ENCODE measurements around the gene C17orf113. TPM values are rescaled to one million over a fixed set of nuclear protein-coding genes. Genes with fewer than 3 reads are reported as not detected.

The C17orf113 gene
- total and polyA plus RNA-seq, 2 of the 4 experiments (the other 2 are of a cell fraction), result under 0.01 to 0.03 TPM

- no peak for TF ChIP-seq RCOR1 (IDR thresholded peaks at IDR 0.05; ENCODE audit: insufficient replicate concordance, low read length)
These were observed 44.1 kb upstream of the C17orf113 start (continued) for GRCh38 chr17:42094375-42095069.

GRCh38 chr17:42092939-42093338 is 42.5 kb upstream of the C17orf113 start:
- Histone ChIP-seq H2AK9ac (replicated peaks; ENCODE audit: low read depth, low read length, poor library complexity) (no peak overlapping the region), H2AFZ (replicated peaks; ENCODE audit: low read length, poor library complexity) (no peak overlapping the region), H4K91ac (ENCODE audit: insufficient read depth, low read depth, low read length) (no peak overlapping the region), H3K56ac (ENCODE audit: extremely low read depth, insufficient read depth, low read length) (no peak overlapping the region), H2AK5ac (ENCODE audit: low read depth, low read length) (no peak overlapping the region), H2BK120ac (ENCODE audit: low read depth, low read length) (no peak overlapping the region), H2BK20ac (ENCODE audit: low read depth, low read length) (no peak overlapping the region), H3K18ac (ENCODE audit: low read depth, low read length) (no peak overlapping the region), H4K20me1 (ENCODE audit: insufficient read depth, low read length) (no peaks in the 10 kb centered on the region), H3K79me1 (ENCODE audit: low read depth in 1 of 2, low read length in 2 of 2) (no peaks in the 10 kb centered on the region), H2BK15ac (ENCODE audit: low read depth, low read length) (no peak overlapping the region), H3K4me2 (ENCODE audit: low read depth, low read length) (no peak overlapping the region), H2BK5ac (ENCODE audit: low read depth, low read length, poor library complexity, severe bottlenecking) (no peak overlapping the region), H4K5ac (ENCODE audit: low read depth, low read length) (no peak overlapping the region), H3K9me3 (ENCODE audit: control insufficient read depth, insufficient read depth, low read length) (no peaks in the 10 kb centered on the region), H3K14ac (replicated peaks; ENCODE audit: low read depth, low read length) (no peak overlapping the region), H3K36me3 (ENCODE audit: control insufficient read depth, insufficient read depth, low read length) (no peaks in the 10 kb centered on the region), H3K9ac (ENCODE audit: low read depth, low read length) (no peak overlapping the region), H3K4ac (ENCODE audit: low read depth, low read length) (no peak overlapping the region), H3K27me3 (ENCODE audit: control insufficient read depth, insufficient read depth, low read length) (peaks cover 82% of the 10 kb centered on the region), H3K4me3 (ENCODE audit: insufficient read depth, low read depth, low read length) (no peak overlapping the region), H4K8ac (ENCODE audit: low read depth in 2 of 2, low read length in 2 of 2) (no peak overlapping the region), H3K4me1 (ENCODE audit: control insufficient read depth, insufficient read depth, low read length) (no peaks in the 10 kb centered on the region), H3K27ac (ENCODE audit: insufficient read depth, low read length) (no peak overlapping the region), H3K23ac (ENCODE audit: low read depth, low read length) (no peak overlapping the region), H3K9me1 (ENCODE audit: insufficient read depth, low read length) (no peaks in the 10 kb centered on the region)
- TF ChIP-seq CHD1 (IDR thresholded peaks at IDR 0.05; ENCODE audit: low read depth, low read length) (no peak), RAD21 (IDR thresholded peaks at IDR 0.05; ENCODE audit: low read length) (no peak), RFX5 (IDR thresholded peaks at IDR 0.05; ENCODE audit: low read depth, low read length) (no peak), MAFK (IDR thresholded peaks at IDR 0.05; ENCODE audit: low read depth, low read length) (no peak), MAZ (IDR thresholded peaks at IDR 0.05; ENCODE audit: borderline replicate concordance, low read depth, low read length) (no peak), CEBPB (IDR thresholded peaks at IDR 0.05; ENCODE audit: low read depth, low read length) (no peak), CTCF (conservative IDR thresholded peaks at IDR 0.05; ENCODE audit: low read depth, low read length) (no peak), NFE2L2 (IDR thresholded peaks at IDR 0.05; ENCODE audit: low read depth, low read length) (no peak), POLR2A (IDR thresholded peaks at IDR 0.05; ENCODE audit: low read depth, low read length) (no peak), BHLHE40 (IDR thresholded peaks at IDR 0.05; ENCODE audit: low read depth, low read length) (no peak), ELK1 (IDR thresholded peaks at IDR 0.05; ENCODE audit: borderline replicate concordance, low read depth, low read length) (no peak), MXI1 (IDR thresholded peaks at IDR 0.05; ENCODE audit: borderline replicate concordance, low read depth, low read length) (no peak), USF2 (IDR thresholded peaks at IDR 0.05; ENCODE audit: low read depth, low read length) (no peak), RCOR1 (IDR thresholded peaks at IDR 0.05; ENCODE audit: insufficient replicate concordance, low read length) (no peak)
- ATAC-seq (ENCODE audit: low read depth) (no peak), DNase-seq (no peak)
- intact Hi-C loops (cut with micrococcal nuclease) (no loop called here), in situ Hi-C loops (cut with MboI; ENCODE audit: low sequenced_read_pairs) (no loop called here), dilution Hi-C loops (cut with HindIII; ENCODE audit: low sequenced_read_pairs, unreplicated experiment) (no loop called here)
- ChIA-PET POLR2A (ENCODE audit: unreplicated experiment) (interaction anchor here (0.6 kb wide), 2 partner anchors 8 to 429 kb away, joined by 3 read pairs; no protein-coding TSS in a partner anchor), CTCF (no interaction called here)
- no CpG with 5 or more reads among the region's 6 CpGs for WGBS, 2 experiments (ENCODE audit: extremely low coverage in 2 of 2, insufficient read length in 1 of 2)
- no TSS peak for BruUV-seq (replicated peaks)

Data from IMR-90 (cell line).